Right lobe of liver (tissue), 6 donors: Measurements from ENCODE around the gene CEP192. TPM values are rescaled to one million over a fixed set of nuclear protein-coding genes. Genes with fewer than 3 reads are reported as not detected.

Experiments used
- ATAC-seq, 4 donors: fragments of 200-7000 bp; cut with Tn5 transposase; one replicate each; pipeline ENCODE4 v1.9.1; 2020; ENCODE audit warnings: mild to moderate bottlenecking in 4 of 4, moderate library complexity in 4 of 4
- DNase-seq, 3 donors: peaks; one replicate each; pipeline ENCODE4 v3.0.0-alpha.2; 2020
- H3K27ac ChIP-seq, 3 donors: fragments of 200-600 bp; one replicate each; pipeline ENCODE4 v1.8.0; 2022
- H3K27me3 ChIP-seq, 2 donors: fragments of 200-600 bp; one replicate each; pipeline ENCODE4 v1.8.0; 2022
- H3K36me3 ChIP-seq, 4 donors: fragments of 200-600 bp; sonication (generic) in 1 of 4; one replicate each; pipeline versions ENCODE4 v1.5.1 to v1.8.0; 2017 to 2022; ENCODE audit warnings: control low read depth in 1 of 4
- H3K4me1 ChIP-seq, 4 donors: fragments of 200-600 bp; sonication (generic) in 1 of 4; one replicate each; pipeline versions ENCODE4 v1.5.1 to v1.8.0; 2017 to 2022; ENCODE audit warnings: control low read depth in 1 of 4
- H3K4me3 ChIP-seq, 3 donors: fragments of 200-600 bp; one replicate each; pipeline ENCODE4 v1.8.0; 2022
- H3K9me3 ChIP-seq, 4 donors: fragments of 200-600 bp; sonication (generic) in 1 of 4; one replicate each; pipeline versions ENCODE4 v1.5.1 to v1.8.0; 2017 to 2022; ENCODE audit warnings: control low read depth in 1 of 4
- CTCF ChIP-seq, 4 donors: fragments of 200-600 bp in 3 of 4; fragments of 450-650 bp in 1 of 4; IDR thresholded peaks; one replicate each; pipeline versions ENCODE4 v1.5.1 to v1.8.0; 2016 to 2022; ENCODE audit warnings: antibody characterized with exemption in 4 of 4, mild to moderate bottlenecking in 2 of 4
- POLR2A ChIP-seq: fragments of 450-650 bp; IDR thresholded peaks from one replicate; pipeline ENCODE4 v1.6.1; 2017; ENCODE audit warnings: antibody characterized with exemption, mild to moderate bottlenecking
- WGBS: methylation state at CpG from one replicate; pipeline ENCODE4 v1.1.6; 2018; ENCODE audit warnings: low coverage, low lambda C conversion rate; ENCODE audit not compliant: insufficient coverage; ENCODE audit errors: missing lambda C conversion rate; 5-methylcytosine and 5-hydroxymethylcytosine counted together
- intact Hi-C, 2 donors: fragments of 100-400 bp; cut with DNase I; formaldehyde crosslinking; loops; one replicate each; pipeline versions ENCODE4 v1.11.2 to v1.14.1; 2022
- total RNA-seq, 6 experiments: library from RNA; depleted of rRNA in 2 of 6; stranded (reverse); fragments of >200 nt in 2 of 6; fragmentation: NEBNext Ultra II Directional in 3 of 6; extraction: Animal tissue kit (Norgen Biotek cat#: 25700) in 3 of 6; gene quantifications; one replicate each; pipeline versions ENCODE4 v1.1.0 to v1.2.4, GENCODE V29; 2016 to 2023
- donor health status: DM: no; HTN: yes; CAD: no.
- donor health status: DM: no; HTN: no; CAD: no.
- donor health status: DM: no; HTN: no; CAD: no.
- donor health status: DM: no; HTN: yes; CAD: no.
- donor health status: DM: no; HTN: yes; CAD: no.

Gene CEP192
- total RNA-seq, 6 experiments from 2014 or later = 7.5 to 9.1 (median 8.3) TPM

GRCh38 chr18:12960395-12960794 is 30.8 kb upstream of the CEP192 start:
- no peak for DNase-seq
- Histone ChIP-seq H3K9me3 (no peaks in the 10 kb centered on the region), H3K4me3 (no peak overlapping the region), H3K27me3 (no peaks in the 10 kb centered on the region), H3K36me3 (peaks cover 0 to 38% (median 13%) of the 10 kb centered on the region in 4 donors), H3K27ac (no peak overlapping the region), H3K4me1 (peaks cover 0 to 5% (median 0%) of the 10 kb centered on the region in 4 donors)
- ATAC-seq = no peak
- intact Hi-C loops = no loop called here
- 92% methylated on average over 2 of the region's 2 CpGs for WGBS
- TF ChIP-seq POLR2A (no peak), CTCF (IDR thresholded peaks at IDR 0.05) (no peak)

GRCh38 chr18:12960853-12961397 is 30.2 kb upstream of the CEP192 start:
- no peak for DNase-seq
- no peaks in the 10 kb centered on the region for H3K27me3 ChIP-seq
- ATAC-seq = no peak
- H3K4me1 ChIP-seq = peaks cover 0 to 5% (median 0%) of the 10 kb centered on the region in 4 donors
- H3K36me3 ChIP-seq = peaks cover 0 to 33% (median 13%) of the 10 kb centered on the region in 4 donors
- no peak overlapping the region for H3K27ac ChIP-seq
- intact Hi-C loops = no loop called here
- no peaks in the 10 kb centered on the region for H3K9me3 ChIP-seq
- WGBS = 69% methylated on average over 5 of the region's 6 CpGs
- H3K4me3 ChIP-seq = no peak overlapping the region
- TF ChIP-seq CTCF (IDR thresholded peaks at IDR 0.05) (no peak), POLR2A (no peak)

GRCh38 chr18:12963069-12963468 is 28.1 kb upstream of the CEP192 start:
- ATAC-seq (no peak), DNase-seq (no peak)
- intact Hi-C loops = no loop called here
- Histone ChIP-seq H3K27me3 (no peaks in the 10 kb centered on the region), H3K4me3 (no peak overlapping the region), H3K27ac (no peak overlapping the region), H3K36me3 (peaks cover 0 to 24% (median 14%) of the 10 kb centered on the region in 4 donors), H3K9me3 (no peaks in the 10 kb centered on the region), H3K4me1 (peaks cover 0 to 5% (median 0%) of the 10 kb centered on the region in 4 donors)
- TF ChIP-seq CTCF (IDR thresholded peaks at IDR 0.05) (no peak), POLR2A (no peak)
- 70% methylated on average over 1 of the region's 1 CpG for WGBS

GRCh38 chr18:12968115-12968514 is 23.0 kb upstream of the CEP192 start:
- peaks cover 0 to 36% (median 15%) of the 10 kb centered on the region in 4 donors for H3K36me3 ChIP-seq
- H3K9me3 ChIP-seq = no peaks in the 10 kb centered on the region
- no peak overlapping the region for H3K27ac ChIP-seq
- intact Hi-C loops = no loop called here
- TF ChIP-seq CTCF (IDR thresholded peaks at IDR 0.05) = no peak
- H3K4me1 ChIP-seq = no peaks in the 10 kb centered on the region
- ATAC-seq (no peak), DNase-seq (no peak)
- no peak overlapping the region for H3K4me3 ChIP-seq
- WGBS = 96% methylated on average over 3 of the region's 4 CpGs
- no peaks in the 10 kb centered on the region for H3K27me3 ChIP-seq

- no peak overlapping the region for H3K4me3 ChIP-seq
- no peaks in the 10 kb centered on the region for H3K4me1 ChIP-seq
- intact Hi-C loops = no loop called here
- H3K36me3 ChIP-seq = peaks cover 0 to 32% (median 11%) of the 10 kb centered on the region in 4 donors
- H3K9me3 ChIP-seq = no peaks in the 10 kb centered on the region
- H3K27ac ChIP-seq = no peak overlapping the region
- 95% methylated on average over 6 of the region's 6 CpGs for WGBS
- TF ChIP-seq POLR2A (no peak), CTCF (IDR thresholded peaks at IDR 0.05) (no peak)
- DNase-seq (no peak), ATAC-seq (no peak)
- no peaks in the 10 kb centered on the region for H3K27me3 ChIP-seq
Measured at GRCh38 chr18:12968619-12969018, 22.5 kb upstream of the CEP192 start.
